GM23338 (cell line): ENCODE results near the gene RAB44.

Experiments
- CREB1 ChIP-seq: fragments of 250-450 bp; sonication (Bioruptor Pico); IDR thresholded peaks from 2 replicates; pipeline ENCODE4 v1.5.0; 2020; ENCODE audit warnings: low read depth, mild to moderate bottlenecking, moderate library complexity
- EZH2 ChIP-seq: fragments of 200-600 bp; sonication (generic); IDR thresholded peaks from one replicate; pipeline ENCODE4 v1.8.0; 2017; ENCODE audit warnings: antibody characterized with exemption, mild to moderate bottlenecking, low read depth; ENCODE audit not compliant: unreplicated experiment
- EZH2phosphoT487 ChIP-seq: fragments of 200-600 bp; sonication (generic); IDR thresholded peaks from one replicate; pipeline ENCODE4 v1.8.1; 2018; ENCODE audit warnings: antibody characterized with exemption; ENCODE audit not compliant: unreplicated experiment
- JUNB ChIP-seq: IDR thresholded peaks from one replicate; pipeline ENCODE4 v1.6.1; 2016; ENCODE audit warnings: antibody characterized with exemption; ENCODE audit not compliant: unreplicated experiment
- POLR2AphosphoS5 ChIP-seq: IDR thresholded peaks from 2 replicates; pipeline ENCODE4 v1.6.1; 2016; ENCODE audit warnings: antibody characterized with exemption, low read depth
- STAT1 ChIP-seq: IDR thresholded peaks from one replicate; pipeline ENCODE4 v1.6.1; 2016; ENCODE audit warnings: antibody characterized with exemption; ENCODE audit not compliant: unreplicated experiment
- TF ChIP-seq, protein P1 (sequence below), 2 experiments: fragments of 200-600 bp in 1 of 2; sonication (generic) in 1 of 2; conservative IDR thresholded peaks; 2 replicates each; pipeline versions ENCODE4 v1.5.1 to v1.6.1; 2016 to 2017; ENCODE audit warnings: antibody characterized with exemption in 2 of 2, low read depth in 2 of 2, mild to moderate bottlenecking in 2 of 2, moderate library complexity in 1 of 2
- TF ChIP-seq, protein P2 (sequence below): IDR thresholded peaks from 2 replicates; pipeline ENCODE4 v1.6.1; 2016; ENCODE audit warnings: antibody characterized with exemption
- TF ChIP-seq, protein P3 (sequence below): IDR thresholded peaks from one replicate; pipeline ENCODE4 v1.6.1; 2018; ENCODE audit warnings: antibody characterized with exemption; ENCODE audit not compliant: unreplicated experiment

DNA sequence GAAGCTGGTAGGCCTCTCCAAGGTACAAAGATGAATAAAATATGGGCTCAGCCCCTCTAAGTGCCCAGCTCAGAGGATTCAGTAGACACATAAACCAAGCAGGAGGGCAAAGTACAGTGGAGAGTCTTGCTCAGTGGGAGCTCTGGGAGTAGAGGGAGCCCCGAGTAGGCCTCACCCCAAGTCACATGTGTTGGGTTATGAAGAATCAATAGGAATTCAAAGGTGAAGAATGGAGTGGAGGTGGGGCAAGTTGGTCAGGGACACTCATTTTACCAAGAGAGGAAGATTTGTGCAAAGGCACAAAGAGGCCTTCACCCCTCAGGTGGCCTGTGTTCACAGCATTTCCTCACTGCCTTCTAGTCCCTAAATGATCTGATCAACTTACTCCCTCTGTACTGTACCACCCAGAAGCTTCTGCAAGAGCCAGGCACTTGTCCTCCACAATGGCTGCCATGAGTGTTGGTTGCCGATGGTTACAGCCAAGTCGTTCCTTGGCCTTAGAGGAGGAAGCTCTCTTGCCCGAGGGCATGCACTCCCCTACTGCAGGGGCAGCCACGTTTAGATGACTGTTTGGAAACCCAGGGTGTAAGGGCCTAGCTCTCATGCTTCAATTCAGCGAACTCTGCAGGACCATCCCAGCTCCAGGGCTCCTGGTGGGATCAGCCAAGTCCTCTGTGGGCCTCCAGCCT, 25.8 kb upstream of the RAB44 start:
- TF ChIP-seq, protein P1, sequence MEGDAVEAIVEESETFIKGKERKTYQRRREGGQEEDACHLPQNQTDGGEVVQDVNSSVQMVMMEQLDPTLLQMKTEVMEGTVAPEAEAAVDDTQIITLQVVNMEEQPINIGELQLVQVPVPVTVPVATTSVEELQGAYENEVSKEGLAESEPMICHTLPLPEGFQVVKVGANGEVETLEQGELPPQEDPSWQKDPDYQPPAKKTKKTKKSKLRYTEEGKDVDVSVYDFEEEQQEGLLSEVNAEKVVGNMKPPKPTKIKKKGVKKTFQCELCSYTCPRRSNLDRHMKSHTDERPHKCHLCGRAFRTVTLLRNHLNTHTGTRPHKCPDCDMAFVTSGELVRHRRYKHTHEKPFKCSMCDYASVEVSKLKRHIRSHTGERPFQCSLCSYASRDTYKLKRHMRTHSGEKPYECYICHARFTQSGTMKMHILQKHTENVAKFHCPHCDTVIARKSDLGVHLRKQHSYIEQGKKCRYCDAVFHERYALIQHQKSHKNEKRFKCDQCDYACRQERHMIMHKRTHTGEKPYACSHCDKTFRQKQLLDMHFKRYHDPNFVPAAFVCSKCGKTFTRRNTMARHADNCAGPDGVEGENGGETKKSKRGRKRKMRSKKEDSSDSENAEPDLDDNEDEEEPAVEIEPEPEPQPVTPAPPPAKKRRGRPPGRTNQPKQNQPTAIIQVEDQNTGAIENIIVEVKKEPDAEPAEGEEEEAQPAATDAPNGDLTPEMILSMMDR (conservative IDR thresholded peaks at IDR 0.05; ENCODE audit: low read depth in 2 of 2) = no peak
- TF ChIP-seq, protein P2, sequence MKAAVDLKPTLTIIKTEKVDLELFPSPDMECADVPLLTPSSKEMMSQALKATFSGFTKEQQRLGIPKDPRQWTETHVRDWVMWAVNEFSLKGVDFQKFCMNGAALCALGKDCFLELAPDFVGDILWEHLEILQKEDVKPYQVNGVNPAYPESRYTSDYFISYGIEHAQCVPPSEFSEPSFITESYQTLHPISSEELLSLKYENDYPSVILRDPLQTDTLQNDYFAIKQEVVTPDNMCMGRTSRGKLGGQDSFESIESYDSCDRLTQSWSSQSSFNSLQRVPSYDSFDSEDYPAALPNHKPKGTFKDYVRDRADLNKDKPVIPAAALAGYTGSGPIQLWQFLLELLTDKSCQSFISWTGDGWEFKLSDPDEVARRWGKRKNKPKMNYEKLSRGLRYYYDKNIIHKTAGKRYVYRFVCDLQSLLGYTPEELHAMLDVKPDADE = no peak
- no peak for TF ChIP-seq EZH2
- no peak for TF ChIP-seq POLR2AphosphoS5
- no peak for TF ChIP-seq CREB1
- TF ChIP-seq EZH2phosphoT487 = no peak
- no peak for TF ChIP-seq STAT1
- TF ChIP-seq, protein P3, sequence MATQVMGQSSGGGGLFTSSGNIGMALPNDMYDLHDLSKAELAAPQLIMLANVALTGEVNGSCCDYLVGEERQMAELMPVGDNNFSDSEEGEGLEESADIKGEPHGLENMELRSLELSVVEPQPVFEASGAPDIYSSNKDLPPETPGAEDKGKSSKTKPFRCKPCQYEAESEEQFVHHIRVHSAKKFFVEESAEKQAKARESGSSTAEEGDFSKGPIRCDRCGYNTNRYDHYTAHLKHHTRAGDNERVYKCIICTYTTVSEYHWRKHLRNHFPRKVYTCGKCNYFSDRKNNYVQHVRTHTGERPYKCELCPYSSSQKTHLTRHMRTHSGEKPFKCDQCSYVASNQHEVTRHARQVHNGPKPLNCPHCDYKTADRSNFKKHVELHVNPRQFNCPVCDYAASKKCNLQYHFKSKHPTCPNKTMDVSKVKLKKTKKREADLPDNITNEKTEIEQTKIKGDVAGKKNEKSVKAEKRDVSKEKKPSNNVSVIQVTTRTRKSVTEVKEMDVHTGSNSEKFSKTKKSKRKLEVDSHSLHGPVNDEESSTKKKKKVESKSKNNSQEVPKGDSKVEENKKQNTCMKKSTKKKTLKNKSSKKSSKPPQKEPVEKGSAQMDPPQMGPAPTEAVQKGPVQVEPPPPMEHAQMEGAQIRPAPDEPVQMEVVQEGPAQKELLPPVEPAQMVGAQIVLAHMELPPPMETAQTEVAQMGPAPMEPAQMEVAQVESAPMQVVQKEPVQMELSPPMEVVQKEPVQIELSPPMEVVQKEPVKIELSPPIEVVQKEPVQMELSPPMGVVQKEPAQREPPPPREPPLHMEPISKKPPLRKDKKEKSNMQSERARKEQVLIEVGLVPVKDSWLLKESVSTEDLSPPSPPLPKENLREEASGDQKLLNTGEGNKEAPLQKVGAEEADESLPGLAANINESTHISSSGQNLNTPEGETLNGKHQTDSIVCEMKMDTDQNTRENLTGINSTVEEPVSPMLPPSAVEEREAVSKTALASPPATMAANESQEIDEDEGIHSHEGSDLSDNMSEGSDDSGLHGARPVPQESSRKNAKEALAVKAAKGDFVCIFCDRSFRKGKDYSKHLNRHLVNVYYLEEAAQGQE = no peak
- no peak for TF ChIP-seq JUNB
